ENCODE results near the gene RABEP2. TPM values are rescaled to one million over a fixed set of nuclear protein-coding genes. Genes with fewer than 3 reads are reported as not detected.
"Not testable (repeated sequence)": the region's sequence is repeated elsewhere in the genome, so short reads cannot be mapped to it uniquely, and the experiment has no call there.

RABEP2 gene
- total RNA-seq, 1 donor from 2014 or later: 18.2 TPM

GRCh38 chr16:28884045-28884444 lies 41.0 kb downstream of the RABEP2 start:
- no peak for ATAC-seq (ENCODE audit: poor library complexity)
- intact Hi-C loops (cut with DNase I): no loop called here
- no peak for DNase-seq

- no peak for DNase-seq
- intact Hi-C loops (cut with DNase I): no loop called here
- no peak for ATAC-seq (ENCODE audit: poor library complexity)
Observed at GRCh38 chr16:28883221-28883996, 41.6 kb downstream of the RABEP2 start.

- intact Hi-C loops (cut with DNase I): no loop called here
- DNase-seq (no peak), ATAC-seq (ENCODE audit: poor library complexity) (no peak)
Observed at GRCh38 chr16:28882551-28883160, 42.4 kb downstream of the RABEP2 start.

DNA sequence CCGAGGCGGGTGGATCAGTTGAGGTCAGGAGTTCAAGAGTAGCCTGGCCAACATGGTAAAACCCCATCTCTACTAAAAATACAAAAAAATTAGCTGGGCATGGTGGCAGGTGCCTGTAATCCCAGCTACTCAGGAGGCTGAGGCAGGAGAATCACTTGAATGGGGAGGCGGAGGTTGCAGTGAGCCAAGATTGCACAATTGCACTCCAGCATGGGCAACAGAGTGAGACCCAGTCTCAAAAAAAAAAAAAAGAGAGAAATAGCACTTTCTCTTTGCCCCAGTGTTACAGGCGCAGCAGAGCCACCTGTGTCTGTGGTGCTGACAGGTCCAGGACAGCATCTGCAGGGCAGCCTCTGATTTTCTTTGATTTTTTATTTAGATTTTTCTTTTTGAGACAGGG lies 43.5 kb downstream of the RABEP2 start:
- DNase-seq; intact Hi-C loops (cut with DNase I); ATAC-seq (ENCODE audit: poor library complexity): not testable (repeated sequence)

DNA sequence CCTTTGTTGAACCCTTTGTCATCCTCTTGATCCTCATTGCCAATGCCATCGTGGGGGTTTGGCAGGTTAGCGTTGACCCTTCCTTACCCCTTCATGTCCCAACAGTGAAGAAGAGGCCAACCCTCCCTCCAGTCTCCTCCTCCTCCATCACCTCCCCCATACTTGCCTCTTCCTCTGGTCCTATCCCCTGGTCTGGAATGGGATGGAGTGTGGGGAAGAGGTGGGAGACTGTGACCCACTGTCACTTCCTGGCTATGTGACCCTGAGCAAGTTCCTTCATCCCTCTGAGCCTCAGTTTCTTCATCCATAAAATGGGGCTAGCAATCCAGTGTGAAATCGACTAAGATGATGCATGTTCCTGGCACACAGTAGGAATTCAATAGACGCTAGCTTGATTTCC lies 44.1 kb downstream of the RABEP2 start:
- intact Hi-C loops (cut with DNase I): no loop called here
- ATAC-seq (ENCODE audit: poor library complexity) (no peak), DNase-seq (no peak)

DNA sequence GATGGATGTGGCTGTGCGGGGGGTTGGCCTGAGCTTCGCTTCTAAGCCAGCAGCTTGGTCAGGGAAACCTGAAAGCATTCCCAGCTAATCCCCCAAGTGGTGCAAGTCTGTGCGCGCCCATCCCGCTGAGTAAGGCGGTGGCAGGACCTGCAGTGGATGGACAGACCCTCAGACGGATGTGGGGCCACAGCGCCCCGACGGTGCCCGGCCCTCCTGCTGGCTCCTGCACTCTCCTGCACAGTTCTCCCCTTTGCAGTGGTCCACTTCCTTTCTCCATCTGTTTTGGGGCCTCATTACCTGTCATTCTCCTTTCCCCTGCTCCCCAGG lies 44.5 kb downstream of the RABEP2 start:
- ATAC-seq (ENCODE audit: poor library complexity): no peak
- intact Hi-C loops (cut with DNase I): no loop called here
- no peak for DNase-seq

DNA sequence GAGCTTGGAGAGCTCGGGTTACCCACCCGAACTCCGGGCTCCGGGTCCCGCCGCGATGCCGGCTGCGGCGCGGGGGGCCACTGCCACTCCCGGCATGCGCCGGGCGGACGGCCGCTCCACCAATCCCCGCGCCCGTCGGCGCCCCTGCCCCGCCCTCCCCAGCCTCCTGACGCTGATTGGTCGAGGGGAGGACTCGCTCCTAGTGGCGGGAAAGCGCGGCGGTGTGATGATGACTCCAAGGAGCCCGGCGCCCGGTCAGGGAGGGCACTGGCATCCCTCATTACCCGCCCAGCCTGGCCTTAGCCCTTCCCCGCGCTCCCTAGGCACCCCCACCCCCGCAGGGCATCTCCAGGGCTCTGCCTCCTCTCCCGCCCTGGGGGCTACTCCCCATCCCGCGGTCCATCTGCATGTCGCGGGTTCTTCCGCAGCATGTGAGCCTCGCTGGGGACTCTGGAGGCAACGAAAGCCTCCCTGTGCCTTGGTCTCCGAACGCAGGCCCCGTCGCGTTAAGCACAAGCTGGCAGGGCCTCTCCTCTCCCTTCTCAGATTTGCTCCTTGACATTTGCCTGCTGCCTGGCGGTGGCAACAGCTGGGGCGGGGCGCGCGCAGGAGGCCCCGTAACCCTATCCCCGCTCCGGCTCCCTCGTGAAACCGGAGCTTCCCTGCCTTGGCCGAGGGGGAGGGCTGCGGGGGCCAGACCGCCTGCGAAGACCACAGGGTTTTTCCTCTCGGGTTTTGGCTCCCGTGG lies 45.0 kb downstream of the RABEP2 start:
- peak; percentile 92 for DNase-seq
- ATAC-seq (ENCODE audit: poor library complexity): peak; percentile 98
- intact Hi-C loops (cut with DNase I): no loop called here

- no peak for DNase-seq
- ATAC-seq (ENCODE audit: poor library complexity): peak; percentile 57
- intact Hi-C loops (cut with DNase I): no loop called here
Observed at GRCh38 chr16:28879261-28879840, 45.7 kb downstream of the RABEP2 start.

GRCh38 chr16:28878083-28878926 lies 46.7 kb downstream of the RABEP2 start, which contains the start of gene ATP2A1:
Gene ATP2A1 (plus strand): TSS chr16:28878488. CDS start chr16:28878672, 184 bp downstream.
- DNase-seq (no peak), ATAC-seq (ENCODE audit: poor library complexity) (no peak)
- intact Hi-C loops (cut with DNase I): no loop called here

- ATAC-seq (ENCODE audit: poor library complexity) (no peak), DNase-seq (no peak)
- intact Hi-C loops (cut with DNase I): no loop called here
Observed at GRCh38 chr16:28877655-28878000, 47.4 kb downstream of the RABEP2 start.

GRCh38 chr16:28876973-28877654 lies 47.9 kb downstream of the RABEP2 start:
- ATAC-seq (ENCODE audit: poor library complexity) (no peak), DNase-seq (no peak)
- intact Hi-C loops (cut with DNase I): no loop called here

DNA sequence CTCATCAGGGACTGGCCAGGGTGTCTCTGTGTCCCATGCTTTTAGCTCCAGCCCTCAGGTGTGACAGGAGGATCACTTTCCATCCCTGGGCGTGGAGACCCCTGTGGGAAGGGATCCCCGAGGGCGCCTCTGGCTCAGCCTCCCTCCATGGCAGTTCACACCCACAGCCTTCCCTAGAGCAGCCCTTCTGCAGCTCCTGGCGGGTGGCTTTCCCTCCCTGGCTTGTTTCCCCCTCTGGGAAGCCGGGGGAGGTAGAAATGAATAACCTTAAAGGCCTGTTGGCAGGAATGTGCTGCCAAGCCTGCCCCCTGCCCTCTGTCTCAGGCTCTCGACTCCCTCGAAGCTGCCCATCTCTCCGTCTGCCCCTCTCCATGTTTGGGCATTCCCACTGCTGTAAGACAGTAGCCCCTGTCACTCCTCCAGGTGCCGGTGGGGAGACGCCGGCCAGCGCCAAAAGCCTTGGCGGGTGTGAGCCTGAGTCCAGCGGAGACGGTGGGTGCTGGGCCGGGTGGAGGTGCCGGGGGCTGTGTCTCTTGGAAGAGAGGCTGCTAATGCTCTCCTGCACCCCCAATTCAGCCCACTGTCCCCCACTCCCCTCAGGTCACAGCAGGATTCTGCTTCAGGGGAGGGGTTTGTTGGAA lies 48.9 kb downstream of the RABEP2 start:
- DNase-seq: no peak
- intact Hi-C loops (cut with DNase I): no loop called here
- ATAC-seq (ENCODE audit: poor library complexity): no peak

GRCh38 chr16:28875134-28876018 lies 49.7 kb downstream of the RABEP2 start:
- ATAC-seq (ENCODE audit: poor library complexity) (no peak), DNase-seq (no peak)
- intact Hi-C loops (cut with DNase I): no loop called here

GRCh38 chr16:28874406-28874805 lies 50.6 kb downstream of the RABEP2 start:
- ATAC-seq (ENCODE audit: poor library complexity) (no peak), DNase-seq (no peak)
- intact Hi-C loops (cut with DNase I): no loop called here

DNA sequence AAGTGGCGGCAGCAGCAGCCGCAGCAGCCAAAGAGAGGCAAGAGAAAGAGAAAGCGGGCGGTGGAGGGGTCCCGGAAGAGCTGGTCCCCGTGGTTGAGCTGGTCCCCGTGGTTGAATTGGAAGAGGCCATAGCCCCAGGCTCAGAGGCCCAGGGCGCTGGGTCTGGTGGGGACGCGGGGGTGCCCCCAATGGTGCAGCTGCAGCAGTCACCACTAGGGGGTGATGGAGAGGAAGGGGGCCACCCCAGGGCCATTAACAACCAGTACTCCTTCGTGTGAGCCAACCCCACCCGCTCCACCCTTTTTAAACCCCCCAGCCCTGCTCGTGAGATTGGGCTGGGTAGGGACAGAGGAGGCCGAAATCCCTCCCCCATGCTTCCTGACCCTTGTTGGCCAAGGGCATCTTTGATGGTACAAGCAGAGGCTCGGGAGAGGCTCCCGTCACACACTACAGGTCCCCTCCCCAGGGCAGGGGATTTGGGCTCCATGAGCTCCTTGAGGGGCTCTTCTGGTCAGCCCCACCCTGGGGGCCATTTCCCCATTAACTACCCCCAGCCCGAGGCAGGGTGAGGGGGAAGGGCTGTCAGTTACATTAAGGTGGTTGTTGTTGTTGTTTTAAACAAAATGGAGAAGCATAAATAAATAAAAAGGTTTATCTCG lies 51.4 kb downstream of the RABEP2 start:
- intact Hi-C loops (cut with DNase I): no loop called here
- DNase-seq (no peak), ATAC-seq (ENCODE audit: poor library complexity) (peak; percentile 4)

DNA sequence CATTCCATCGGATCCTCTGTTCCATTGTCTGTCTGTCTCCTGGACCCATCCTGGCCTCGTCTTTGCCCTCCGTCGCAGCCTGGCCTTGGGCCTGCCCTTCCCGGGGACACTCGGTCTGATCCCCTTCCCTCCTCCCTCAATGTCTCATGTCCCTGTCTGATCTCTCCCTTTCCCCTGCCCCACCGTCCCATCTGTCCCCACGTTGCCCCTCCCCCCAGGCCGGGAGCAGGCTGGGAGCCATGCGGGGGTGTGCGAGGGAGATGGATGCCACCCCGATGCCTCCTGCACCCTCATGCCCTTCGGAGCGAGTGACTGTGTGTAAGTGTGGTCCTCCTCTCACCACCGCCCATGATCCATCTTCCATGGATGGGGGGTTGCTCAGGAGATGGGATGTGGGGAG lies 52.1 kb downstream of the RABEP2 start:
- DNase-seq (no peak), ATAC-seq (ENCODE audit: poor library complexity) (no peak)
- intact Hi-C loops (cut with DNase I): no loop called here
